ENCODE measurements around the gene CSRP1.
"Not testable (repeated sequence)": the region's sequence is repeated elsewhere in the genome, so short reads cannot be mapped to it uniquely, and the experiment has no call there.

The CSRP1 gene

GRCh38 chr1:201506557-201507359, at the start of gene CSRP1:
Gene CSRP1, minus strand, starts transcription at chr1:201507123. Its CDS starts 10,820 bp downstream, at chr1:201496303.
- DNase-seq, result peak; percentile 88

GRCh38 chr1:201555593-201555945, 48.6 kb upstream of the CSRP1 start:
- DNase-seq, result no peak

GRCh38 chr1:201554789-201555592, 48.1 kb upstream of the CSRP1 start:
- DNase-seq, result no peak

GRCh38 chr1:201554190-201554600, 47.3 kb upstream of the CSRP1 start:
- DNase-seq, result no peak

GRCh38 chr1:201553496-201554189, 46.7 kb upstream of the CSRP1 start:
- DNase-seq, result no peak

- peak; percentile 67 for DNase-seq
Measured at GRCh38 chr1:201552941-201553351, 46.0 kb upstream of the CSRP1 start.

- peak; percentile 90 for DNase-seq
Measured at GRCh38 chr1:201551877-201552731, 45.2 kb upstream of the CSRP1 start.

- DNase-seq, result no peak
Measured at GRCh38 chr1:201551096-201551495, 44.2 kb upstream of the CSRP1 start.

GRCh38 chr1:201549522-201549921, 42.6 kb upstream of the CSRP1 start:
- DNase-seq, result not testable (repeated sequence)

- no peak for DNase-seq
Measured at GRCh38 chr1:201545851-201546492, 39.0 kb upstream of the CSRP1 start.

GRCh38 chr1:201544710-201545109, 37.8 kb upstream of the CSRP1 start:
- no peak for DNase-seq

- no peak for DNase-seq
Measured at GRCh38 chr1:201543871-201544642, 37.1 kb upstream of the CSRP1 start.

- peak; percentile 83 for DNase-seq
Measured at GRCh38 chr1:201542309-201543035, 35.5 kb upstream of the CSRP1 start.

- no peak for DNase-seq
Measured at GRCh38 chr1:201540846-201541735, 34.2 kb upstream of the CSRP1 start.

- DNase-seq, result peak; percentile 85
Measured at GRCh38 chr1:201539561-201540431, 32.9 kb upstream of the CSRP1 start.

- DNase-seq, result peak; percentile 97
Measured at GRCh38 chr1:201538612-201539551, 32.0 kb upstream of the CSRP1 start, which contains the start of gene NAV1. Gene NAV1, plus strand, starts transcription at chr1:201539127. Its CDS starts 83,758 bp downstream, at chr1:201622885.

Measured in EL (cell line).